Psoas muscle (tissue), 8 donors: ENCODE results near the gene KIF13A. TPM values are rescaled to one million over a fixed set of nuclear protein-coding genes. Genes with fewer than 3 reads are reported as not detected.
A peak's percentile ranks its signal among the peaks of the same experiment; 100 is the strongest.

ENCODE experiments used
- ATAC-seq, 4 donors: fragments of 200-7000 bp; cut with Tn5 transposase; one replicate each; pipeline ENCODE4 v1.9.1; 2020; ENCODE audit warnings: moderate library complexity in 3 of 4, mild to moderate bottlenecking in 2 of 4
- DNase-seq, 2 donors: peaks; one replicate each; pipeline ENCODE4 v3.0.0-alpha.2; 2020
- H3K27ac ChIP-seq: fragments of 200-600 bp; one replicate; pipeline ENCODE4 v1.8.0; 2022
- H3K27me3 ChIP-seq, 3 donors: fragments of 200-600 bp in 1 of 3; one replicate each; pipeline versions ENCODE4 v1.6.1 to v1.8.0; 2013 to 2022; ENCODE audit warnings: low read length in 2 of 3, mild to moderate bottlenecking in 2 of 3, moderate library complexity in 1 of 3; ENCODE audit not compliant: insufficient read depth in 3 of 3
- H3K36me3 ChIP-seq, 2 donors: fragments of 200-600 bp in 1 of 2; one replicate each; pipeline versions ENCODE4 v1.6.1 to v1.8.0; 2013 to 2022; ENCODE audit warnings: low read depth in 1 of 2, mild to moderate bottlenecking in 1 of 2, moderate library complexity in 1 of 2; ENCODE audit not compliant: insufficient read depth in 1 of 2
- H3K4me1 ChIP-seq: fragments of 200-600 bp; one replicate; pipeline ENCODE4 v1.8.0; 2022
- H3K4me3 ChIP-seq: fragments of 200-600 bp; one replicate; pipeline ENCODE4 v1.8.0; 2022; ENCODE audit warnings: mild to moderate bottlenecking
- H3K9me3 ChIP-seq: fragments of 200-600 bp; one replicate; pipeline ENCODE4 v1.8.0; 2022
- WGBS, 3 donors: extraction: QIAGEN DNeasy Blood & Tissue Kit; methylation state at CpG; one replicate each; pipeline versions ENCODE4 v1.1.6 to v1.1.7; 2013; 5-methylcytosine and 5-hydroxymethylcytosine counted together
- intact Hi-C, 2 donors: fragments of 100-400 bp; cut with DNase I; formaldehyde crosslinking; loops; one replicate each; pipeline versions ENCODE4 v1.11.0 to v1.14.2; 2022
- polyA plus RNA-seq, 3 donors: library from polyadenylated mRNA; stranded (reverse); fragments of 200-250 nt; gene quantifications; one replicate each; pipeline ENCODE4 v1.2.3, GENCODE V29; 2013
- total RNA-seq, 4 donors: library from RNA; stranded (reverse); fragmentation: NEBNext Ultra II Directional in 2 of 4; extraction: Animal tissue kit (Norgen Biotek cat#: 25700) in 2 of 4; gene quantifications; one replicate each; pipeline versions ENCODE4 v1.2.1 to v1.2.4, GENCODE V29; 2021 to 2023
- TF ChIP-seq, protein P1 (sequence below): fragments of 200-600 bp; IDR thresholded peaks from one replicate; pipeline ENCODE4 v1.8.0; 2022; ENCODE audit warnings: antibody characterized with exemption
- donor health status: healthy with polysubstance abuse.
- donor health status: DM: no; HTN: no; CAD: no; lungs with moderate emphysema.
- donor health status: Bipolar disorder and iron deficiency.
- donor health status: healthy.
- donor health status: DM: yes; HTN: yes; CAD: no.
- donor health status: DM: no; HTN: no; CAD: no.
- donor health status: DM: no; HTN: no; CAD: no.
- donor health status: DM: yes; HTN: yes; CAD: no.

The KIF13A gene
- total and polyA plus RNA-seq, 7 donors, result 17.0 to 80.2 (median 70.4) TPM

DNA sequence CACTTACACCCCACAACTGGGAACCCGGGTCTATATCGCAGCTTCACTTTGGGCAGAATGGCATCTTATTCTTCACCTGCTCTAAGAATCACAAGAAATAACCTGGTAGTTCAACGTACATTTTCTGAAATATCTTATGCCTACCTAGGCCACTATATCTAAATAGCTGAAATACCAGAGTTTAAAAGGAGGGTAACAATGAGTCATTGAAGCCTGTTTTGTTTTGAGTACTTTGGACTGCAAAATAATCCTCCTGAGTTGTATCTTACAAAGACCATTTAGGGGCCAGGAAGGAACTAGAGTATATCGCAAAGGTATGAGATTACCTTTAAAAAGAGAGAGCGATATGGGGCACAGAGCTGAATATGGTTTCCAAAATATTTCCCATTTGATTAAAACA lies 184.0 kb downstream of the KIF13A start:
- 96 to 98% (median 97%) methylated on average over 5 of the region's 5 CpGs for WGBS, 3 donors
- no peak for ATAC-seq
- intact Hi-C loops, result loop anchor here in 1 of 2 donors (10.0 kb wide), 1 partner anchor 219 kb away; no protein-coding TSS in a partner anchor
- peaks cover 4 to 100% of the 10 kb centered on the region in 2 donors for H3K36me3 ChIP-seq
- H3K4me1 ChIP-seq, result peaks cover 8% of the 10 kb centered on the region
- no peak overlapping the region for H3K4me3 ChIP-seq
- TF ChIP-seq, protein P1, sequence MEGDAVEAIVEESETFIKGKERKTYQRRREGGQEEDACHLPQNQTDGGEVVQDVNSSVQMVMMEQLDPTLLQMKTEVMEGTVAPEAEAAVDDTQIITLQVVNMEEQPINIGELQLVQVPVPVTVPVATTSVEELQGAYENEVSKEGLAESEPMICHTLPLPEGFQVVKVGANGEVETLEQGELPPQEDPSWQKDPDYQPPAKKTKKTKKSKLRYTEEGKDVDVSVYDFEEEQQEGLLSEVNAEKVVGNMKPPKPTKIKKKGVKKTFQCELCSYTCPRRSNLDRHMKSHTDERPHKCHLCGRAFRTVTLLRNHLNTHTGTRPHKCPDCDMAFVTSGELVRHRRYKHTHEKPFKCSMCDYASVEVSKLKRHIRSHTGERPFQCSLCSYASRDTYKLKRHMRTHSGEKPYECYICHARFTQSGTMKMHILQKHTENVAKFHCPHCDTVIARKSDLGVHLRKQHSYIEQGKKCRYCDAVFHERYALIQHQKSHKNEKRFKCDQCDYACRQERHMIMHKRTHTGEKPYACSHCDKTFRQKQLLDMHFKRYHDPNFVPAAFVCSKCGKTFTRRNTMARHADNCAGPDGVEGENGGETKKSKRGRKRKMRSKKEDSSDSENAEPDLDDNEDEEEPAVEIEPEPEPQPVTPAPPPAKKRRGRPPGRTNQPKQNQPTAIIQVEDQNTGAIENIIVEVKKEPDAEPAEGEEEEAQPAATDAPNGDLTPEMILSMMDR, result no peak
- H3K27ac ChIP-seq, result no peak overlapping the region
- DNase-seq, result no peak
- no peaks in the 10 kb centered on the region for H3K9me3 ChIP-seq
- no peaks in the 10 kb centered on the region for H3K27me3 ChIP-seq

DNA sequence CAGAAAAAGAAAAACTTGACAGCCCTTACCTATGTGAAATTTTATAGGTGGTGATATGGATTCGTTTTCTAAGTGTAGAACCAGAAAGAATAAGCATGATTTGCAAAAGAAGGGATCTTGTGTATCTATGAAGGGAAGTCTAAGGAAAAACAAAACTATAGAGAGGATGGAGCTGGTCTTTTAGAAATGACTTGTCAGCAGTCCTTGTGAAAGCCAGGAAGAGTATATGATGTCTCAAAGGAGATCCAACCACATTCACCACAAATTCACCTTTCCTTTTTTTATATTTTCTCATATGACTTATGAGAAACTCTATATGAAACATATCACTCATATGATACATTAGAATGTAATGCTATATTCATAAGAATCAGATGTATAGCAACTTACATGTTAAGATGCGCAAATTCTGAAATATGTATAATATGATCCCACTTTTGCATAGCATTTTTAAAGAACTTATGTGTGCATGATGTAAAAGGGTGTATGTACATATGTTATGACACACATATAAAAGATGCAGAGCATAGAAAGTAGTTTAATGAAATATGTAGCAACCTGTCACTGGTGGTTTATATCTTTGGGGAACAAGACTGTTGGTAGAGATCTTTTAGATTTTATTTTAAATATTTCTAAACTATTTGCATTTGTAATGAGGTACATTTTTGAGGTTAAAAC lies 188.8 kb downstream of the KIF13A start:
- Histone ChIP-seq H3K27me3 (no peaks in the 10 kb centered on the region), H3K4me1 (peaks cover 8% of the 10 kb centered on the region), H3K27ac (no peak overlapping the region), H3K36me3 (peaks cover 9 to 100% of the 10 kb centered on the region in 2 donors), H3K4me3 (no peak overlapping the region), H3K9me3 (no peaks in the 10 kb centered on the region)
- 89 to 94% (median 92%) methylated on average over 2 of the region's 2 CpGs for WGBS, 3 donors
- TF ChIP-seq, protein P1, result no peak
- DNase-seq (no peak), ATAC-seq (no peak)
- intact Hi-C loops, result no loop called here

DNA sequence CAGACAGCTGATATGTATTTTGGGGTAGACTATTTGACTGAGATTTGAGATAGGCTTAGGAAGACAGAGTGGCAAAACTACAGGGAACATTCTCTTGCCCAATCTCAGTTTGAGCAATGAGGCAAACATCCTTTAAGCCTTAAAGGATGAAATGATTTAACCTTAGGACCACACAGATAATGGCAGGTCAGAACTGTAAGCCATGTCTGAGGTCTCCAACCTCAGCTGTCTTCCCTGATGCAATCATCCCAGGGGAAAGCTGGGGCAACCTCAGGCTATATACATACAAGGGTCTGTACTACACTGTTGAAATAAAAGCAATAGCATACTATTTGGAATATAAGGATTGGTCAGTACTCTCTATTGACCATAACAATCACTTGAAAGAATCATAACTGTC lies 196.9 kb downstream of the KIF13A start:
- Histone ChIP-seq H3K4me3 (no peak overlapping the region), H3K36me3 (peaks cover 11 to 98% of the 10 kb centered on the region in 2 donors), H3K27ac (no peak overlapping the region), H3K27me3 (no peaks in the 10 kb centered on the region), H3K4me1 (no peaks in the 10 kb centered on the region), H3K9me3 (no peaks in the 10 kb centered on the region)
- DNase-seq, result no peak
- TF ChIP-seq, protein P1, result no peak
- ATAC-seq, result peak in 1 of 4 donors; percentile 53
- intact Hi-C loops, result no loop called here

DNA sequence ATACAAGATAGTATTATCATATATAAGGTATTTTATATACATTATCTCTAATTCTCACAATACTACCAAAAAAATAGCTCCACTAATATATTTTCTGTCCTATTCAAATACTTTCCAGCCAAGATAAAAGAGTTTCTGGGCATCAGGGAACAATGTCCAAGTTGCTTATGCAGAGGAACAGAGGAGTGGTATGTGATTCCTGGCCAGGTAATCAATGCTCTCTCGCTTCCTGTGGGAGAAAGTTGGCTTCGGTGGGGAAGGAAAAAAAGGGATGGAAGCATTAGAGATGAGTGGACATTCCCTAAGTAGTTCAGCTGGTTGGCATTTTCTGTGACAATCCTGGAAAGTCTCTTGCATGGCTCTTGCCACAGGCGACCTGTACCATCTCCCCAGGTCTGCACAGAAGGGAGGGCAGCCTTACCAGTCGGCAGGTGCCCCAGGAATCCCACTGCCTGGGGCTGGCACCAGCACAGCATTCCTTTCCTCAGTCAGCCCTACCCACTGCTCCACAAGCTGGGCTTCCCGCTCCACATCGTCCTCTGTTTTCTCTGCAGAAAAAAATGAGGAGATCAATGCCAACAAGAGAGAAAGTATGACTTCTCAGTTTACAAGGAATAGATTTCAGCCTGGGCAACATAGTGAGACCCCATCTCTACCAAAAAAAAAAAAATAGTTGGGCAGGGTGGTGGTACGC lies 202.2 kb downstream of the KIF13A start:
- Histone ChIP-seq H3K27ac (no peak overlapping the region), H3K4me1 (no peaks in the 10 kb centered on the region), H3K9me3 (no peaks in the 10 kb centered on the region), H3K27me3 (no peaks in the 10 kb centered on the region), H3K36me3 (peaks cover 12 to 99% of the 10 kb centered on the region in 2 donors), H3K4me3 (no peak overlapping the region)
- TF ChIP-seq, protein P1, result no peak
- intact Hi-C loops, result loop anchor here in 1 of 2 donors (10.0 kb wide), 1 partner anchor 150 kb away; no protein-coding TSS in a partner anchor
- DNase-seq (no peak), ATAC-seq (no peak)
- 84 to 89% (median 86%) methylated on average over 7 of the region's 7 CpGs for WGBS, 3 donors
